GM12875 (cell line): ENCODE data around the gene USP4.
"Not testable (repeated sequence)": the region's sequence is repeated elsewhere in the genome, so short reads cannot be mapped to it uniquely, and the experiment has no call there.

Experiments
- H3K4me3 ChIP-seq: one replicate; pipeline ENCODE4 v1.5.1; 2011; ENCODE audit warnings: low read depth, low read length, control low read depth
- TF ChIP-seq, protein P1 (sequence below): IDR thresholded peaks from 2 replicates; pipeline ENCODE4 v1.5.1; 2011; ENCODE audit warnings: low read depth, mild to moderate bottlenecking, control low read depth, inconsistent platforms, low read length, moderate library complexity, borderline replicate concordance; ENCODE audit not compliant: insufficient read depth

Gene USP4

DNA sequence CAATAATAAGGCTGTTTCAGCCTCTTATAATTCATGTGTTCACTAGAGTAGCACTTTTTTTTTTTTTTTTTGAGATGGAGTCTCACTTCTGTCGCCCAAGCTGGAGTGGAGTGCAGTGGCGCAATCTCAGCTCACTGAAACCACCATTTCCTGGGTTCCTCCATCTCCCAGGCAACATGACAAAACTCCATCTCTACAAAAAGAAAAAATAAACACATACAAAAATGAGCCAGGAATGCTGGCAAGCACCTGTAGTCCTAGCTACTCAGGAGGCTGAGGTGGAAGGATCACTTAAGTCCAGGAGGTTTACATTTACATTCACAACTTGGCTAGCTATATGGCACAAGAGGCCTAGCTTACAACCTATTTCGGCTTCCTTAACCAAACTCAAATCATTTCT is 6.8 kb downstream of the USP4 start:
- TF ChIP-seq, protein P1, sequence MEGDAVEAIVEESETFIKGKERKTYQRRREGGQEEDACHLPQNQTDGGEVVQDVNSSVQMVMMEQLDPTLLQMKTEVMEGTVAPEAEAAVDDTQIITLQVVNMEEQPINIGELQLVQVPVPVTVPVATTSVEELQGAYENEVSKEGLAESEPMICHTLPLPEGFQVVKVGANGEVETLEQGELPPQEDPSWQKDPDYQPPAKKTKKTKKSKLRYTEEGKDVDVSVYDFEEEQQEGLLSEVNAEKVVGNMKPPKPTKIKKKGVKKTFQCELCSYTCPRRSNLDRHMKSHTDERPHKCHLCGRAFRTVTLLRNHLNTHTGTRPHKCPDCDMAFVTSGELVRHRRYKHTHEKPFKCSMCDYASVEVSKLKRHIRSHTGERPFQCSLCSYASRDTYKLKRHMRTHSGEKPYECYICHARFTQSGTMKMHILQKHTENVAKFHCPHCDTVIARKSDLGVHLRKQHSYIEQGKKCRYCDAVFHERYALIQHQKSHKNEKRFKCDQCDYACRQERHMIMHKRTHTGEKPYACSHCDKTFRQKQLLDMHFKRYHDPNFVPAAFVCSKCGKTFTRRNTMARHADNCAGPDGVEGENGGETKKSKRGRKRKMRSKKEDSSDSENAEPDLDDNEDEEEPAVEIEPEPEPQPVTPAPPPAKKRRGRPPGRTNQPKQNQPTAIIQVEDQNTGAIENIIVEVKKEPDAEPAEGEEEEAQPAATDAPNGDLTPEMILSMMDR: no peak
- no peak overlapping the region for H3K4me3 ChIP-seq

DNA sequence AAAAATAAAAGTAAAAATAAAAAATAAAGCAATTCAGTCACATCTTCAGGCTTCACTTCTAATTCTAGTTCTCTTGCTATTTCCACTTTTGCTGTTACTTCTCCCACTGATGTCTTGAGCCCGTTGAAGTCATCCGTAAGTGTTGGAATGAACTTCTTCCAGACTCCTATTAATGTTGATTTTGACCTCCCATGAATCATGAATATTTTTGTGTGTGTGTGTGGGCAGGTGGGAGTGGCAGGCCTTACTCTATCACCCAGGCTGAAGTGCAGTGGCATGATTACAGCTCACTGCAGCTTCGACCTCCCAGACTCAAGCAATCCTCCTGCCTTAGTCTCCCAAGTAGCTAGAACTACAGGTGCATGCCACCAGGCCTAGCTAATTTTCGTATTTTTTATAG is 10.7 kb downstream of the USP4 start:
- no peak overlapping the region for H3K4me3 ChIP-seq
- TF ChIP-seq, protein P1: no peak

DNA sequence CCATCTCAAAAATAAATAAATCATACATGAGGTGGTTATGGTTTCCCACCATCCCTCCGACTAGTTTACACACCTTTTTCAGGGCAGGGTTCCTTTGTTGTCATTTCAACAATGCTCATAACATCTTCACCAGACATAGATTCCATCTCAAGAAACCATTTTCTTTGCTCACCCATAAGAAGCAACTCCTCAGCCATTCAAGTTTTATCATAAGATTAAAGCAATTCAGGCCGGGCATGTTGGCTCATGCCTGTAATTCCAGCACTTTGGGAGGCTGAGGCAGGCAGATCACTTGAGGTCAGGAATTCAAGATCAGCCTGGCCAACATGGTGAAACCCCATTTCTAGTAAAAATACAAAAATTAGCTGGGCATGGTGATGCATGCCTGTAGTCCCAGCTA is 11.5 kb downstream of the USP4 start:
- not testable (repeated sequence) for H3K4me3 ChIP-seq

DNA sequence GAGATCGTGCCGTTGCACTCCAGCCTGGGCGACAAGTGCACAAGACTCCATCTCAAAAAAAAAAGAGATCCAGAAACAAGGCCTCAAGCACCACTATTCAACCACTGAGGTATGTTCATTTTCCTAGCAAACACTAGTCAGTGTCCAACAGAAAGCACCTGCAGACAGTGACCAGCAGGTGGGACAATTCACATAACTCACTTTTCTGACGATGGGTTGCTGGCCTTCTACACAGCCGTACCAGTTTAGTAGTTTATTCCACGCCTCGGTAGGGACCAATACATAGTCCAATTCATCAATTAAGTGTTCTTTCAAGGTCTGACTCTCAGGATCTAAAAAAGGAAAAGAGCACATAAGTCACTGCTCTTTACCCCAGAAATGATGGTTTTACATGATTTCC is 12.4 kb downstream of the USP4 start:
- TF ChIP-seq, protein P1: peak; percentile 34; the same call in 1 of the 2 replicates
- no peak overlapping the region for H3K4me3 ChIP-seq

DNA sequence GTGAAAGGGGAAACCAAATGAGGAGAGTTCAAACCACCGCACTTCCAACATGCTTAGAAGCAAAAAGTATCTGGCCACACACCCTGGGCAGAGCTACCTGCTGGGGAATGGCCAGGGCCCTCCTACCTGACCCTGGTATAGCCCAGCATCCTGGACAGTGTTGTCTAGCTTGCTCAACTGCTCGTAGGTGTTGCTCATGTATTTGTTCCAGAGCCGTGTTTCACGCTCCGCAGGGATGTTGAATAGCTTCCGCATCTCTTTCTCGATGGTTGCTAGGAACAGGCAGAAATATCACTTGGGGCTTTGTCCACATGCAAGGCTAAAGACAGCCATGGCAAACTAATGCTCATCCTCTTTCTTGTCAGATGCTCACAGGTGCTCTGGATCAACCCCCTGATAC is 15.1 kb downstream of the USP4 start:
- TF ChIP-seq, protein P1: no peak
- H3K4me3 ChIP-seq: no peak overlapping the region

DNA sequence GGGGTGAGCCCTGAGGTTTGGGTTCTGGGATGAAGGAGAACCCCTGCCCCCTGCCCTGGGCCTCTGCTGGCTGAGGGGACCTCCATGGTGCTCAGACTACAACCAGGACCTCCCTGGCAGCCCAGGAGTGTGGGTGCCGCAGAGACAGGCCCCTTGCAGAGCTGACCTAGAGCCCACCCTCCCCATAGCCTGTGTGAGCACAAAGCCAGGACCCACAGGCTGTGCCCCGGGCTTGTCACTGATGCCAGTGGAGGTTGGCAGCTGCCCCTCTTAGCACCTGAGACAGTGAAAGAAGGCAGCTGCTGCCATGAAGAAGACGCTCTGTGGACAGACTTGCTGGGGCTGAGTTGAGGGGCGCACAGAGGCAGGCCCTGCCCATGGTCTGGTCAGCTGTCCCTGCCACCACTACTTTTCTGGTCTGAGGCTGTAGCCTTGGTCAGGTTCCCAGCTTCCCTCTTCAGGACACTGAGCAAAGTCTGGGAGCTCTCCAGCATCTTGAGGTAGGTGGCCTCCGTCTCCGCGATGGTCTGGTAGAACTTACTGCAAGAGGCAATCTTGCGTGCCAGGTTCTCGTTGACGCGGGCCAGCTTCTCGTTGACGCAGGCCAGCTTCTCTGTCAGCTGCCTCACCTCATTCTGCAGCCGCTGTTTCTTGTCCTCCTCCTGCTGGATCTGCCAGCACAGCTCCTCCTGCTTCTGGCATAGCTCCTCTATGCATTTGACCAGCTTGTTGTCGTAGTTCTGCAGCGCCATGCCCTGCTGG is 23.0 kb downstream of the USP4 start:
- TF ChIP-seq, protein P1: no peak
- H3K4me3 ChIP-seq: no peak overlapping the region

DNA sequence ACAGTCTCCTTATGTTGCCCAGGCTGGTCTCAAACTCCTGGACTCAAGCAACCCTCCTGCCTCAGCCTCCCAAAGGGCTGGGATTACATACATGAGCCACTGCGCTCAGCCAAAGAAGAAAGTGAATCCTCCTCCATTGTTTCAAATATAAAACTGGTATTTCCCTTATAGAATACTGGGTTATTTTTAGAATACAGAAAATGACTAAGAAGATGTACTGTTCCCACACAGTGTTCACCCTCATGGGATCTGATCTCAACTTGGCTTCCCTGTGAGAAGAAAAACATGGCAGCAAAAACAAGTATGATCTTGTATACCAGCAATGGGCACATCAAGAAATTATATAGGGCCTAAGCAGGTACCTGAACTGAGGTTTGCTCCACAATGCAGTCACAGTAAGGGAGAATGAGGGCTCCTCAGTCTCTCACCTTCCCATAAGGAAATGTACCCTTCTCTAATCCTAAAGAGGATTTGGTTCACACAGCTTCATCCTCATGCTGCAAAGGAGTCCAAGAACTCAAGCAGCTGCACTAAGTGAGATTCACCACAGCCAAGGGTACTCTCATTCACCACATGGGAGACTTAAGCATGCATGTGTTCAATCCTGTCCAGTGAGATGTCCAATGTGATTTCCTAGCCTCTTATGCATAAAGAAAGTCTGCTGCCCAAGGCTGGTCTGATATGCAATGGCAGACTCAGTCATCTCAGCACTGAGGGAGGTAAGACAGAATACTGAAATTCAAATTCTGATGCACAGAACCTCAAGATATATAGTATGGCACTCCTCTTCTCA is 25.8 kb downstream of the USP4 start:
- no peak overlapping the region for H3K4me3 ChIP-seq
- TF ChIP-seq, protein P1: no peak
